ENCODE measurements around the gene GRHL1.

GRHL1 gene

DNA sequence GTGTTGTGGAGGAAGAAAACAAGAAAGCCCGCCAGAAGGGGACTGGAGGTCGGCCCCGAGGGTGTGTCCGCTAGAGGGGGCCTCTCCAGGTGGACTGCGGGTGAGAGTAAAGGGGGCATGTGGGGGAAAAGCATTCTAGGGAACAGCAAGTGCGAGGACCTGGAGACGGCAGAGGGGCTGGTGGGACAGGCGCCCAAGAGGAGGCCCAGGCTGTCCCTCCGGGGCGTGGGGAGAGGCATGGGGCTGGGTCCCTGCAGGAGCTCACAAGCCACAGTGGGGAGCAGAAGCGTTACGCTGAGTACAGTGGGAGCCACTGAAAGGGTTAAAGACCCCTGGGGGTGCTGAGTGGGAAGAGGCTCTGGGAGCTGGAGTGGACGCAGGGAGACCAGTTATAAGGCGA, 90.2 kb downstream of the GRHL1 start:
- TF ChIP-seq CTCF (IDR thresholded peaks at IDR 0.05) = no peak

- TF ChIP-seq CTCF (IDR thresholded peaks at IDR 0.05) = no peak
Measured at GRCh38 chr2:10042301-10043161, 91.0 kb downstream of the GRHL1 start.

DNA sequence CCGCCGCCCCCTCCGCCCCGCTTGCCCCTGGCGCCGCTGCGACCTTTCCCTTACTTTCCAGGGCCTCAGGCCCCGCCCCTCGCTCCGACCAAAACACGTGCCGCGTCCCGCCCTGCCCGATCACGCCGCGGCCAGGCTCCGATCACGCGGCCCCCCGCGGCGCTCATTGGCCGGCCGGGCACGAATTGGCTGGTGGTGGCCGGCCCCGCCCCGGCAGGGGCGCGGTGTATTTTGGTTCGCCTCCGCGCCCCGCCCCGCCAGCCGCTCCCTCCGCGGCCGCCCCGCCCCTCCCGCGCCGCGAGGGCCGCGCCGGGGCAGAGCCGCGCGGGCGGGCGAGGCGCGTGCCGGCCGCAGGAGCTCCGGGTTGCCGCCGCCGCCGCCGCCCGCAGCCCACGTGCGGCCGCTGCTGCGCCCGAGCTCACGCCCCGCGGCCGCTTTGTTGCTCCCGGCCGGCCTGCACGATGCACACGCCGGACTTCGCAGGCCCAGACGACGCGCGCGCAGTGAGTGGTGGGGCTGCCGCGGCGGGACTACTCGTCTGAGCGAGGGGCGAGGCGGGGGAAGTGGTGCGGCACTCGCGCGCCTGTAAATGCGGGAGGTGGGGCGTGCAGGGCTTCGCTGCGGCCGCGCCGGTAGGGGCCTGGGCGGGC, 91.9 kb downstream of the GRHL1 start, which contains the start of gene KLF11:
Gene KLF11 (plus strand): TSS at position 295 of the 650 bp plus-strand sequence. CDS start 167 bp downstream, at position 462.
- no peak for TF ChIP-seq CTCF (IDR thresholded peaks at IDR 0.05)

- TF ChIP-seq CTCF (IDR thresholded peaks at IDR 0.05) = no peak
Measured at GRCh38 chr2:10043906-10044601, 92.6 kb downstream of the GRHL1 start.

GRCh38 chr2:10045561-10046355, 94.3 kb downstream of the GRHL1 start:
- TF ChIP-seq CTCF (IDR thresholded peaks at IDR 0.05) = no peak

GRCh38 chr2:10046931-10047330, 95.4 kb downstream of the GRHL1 start:
- TF ChIP-seq CTCF (IDR thresholded peaks at IDR 0.05) = no peak

Measured in LNCAP (cell line).